ENCODE results near the gene IDNK.

DNA sequence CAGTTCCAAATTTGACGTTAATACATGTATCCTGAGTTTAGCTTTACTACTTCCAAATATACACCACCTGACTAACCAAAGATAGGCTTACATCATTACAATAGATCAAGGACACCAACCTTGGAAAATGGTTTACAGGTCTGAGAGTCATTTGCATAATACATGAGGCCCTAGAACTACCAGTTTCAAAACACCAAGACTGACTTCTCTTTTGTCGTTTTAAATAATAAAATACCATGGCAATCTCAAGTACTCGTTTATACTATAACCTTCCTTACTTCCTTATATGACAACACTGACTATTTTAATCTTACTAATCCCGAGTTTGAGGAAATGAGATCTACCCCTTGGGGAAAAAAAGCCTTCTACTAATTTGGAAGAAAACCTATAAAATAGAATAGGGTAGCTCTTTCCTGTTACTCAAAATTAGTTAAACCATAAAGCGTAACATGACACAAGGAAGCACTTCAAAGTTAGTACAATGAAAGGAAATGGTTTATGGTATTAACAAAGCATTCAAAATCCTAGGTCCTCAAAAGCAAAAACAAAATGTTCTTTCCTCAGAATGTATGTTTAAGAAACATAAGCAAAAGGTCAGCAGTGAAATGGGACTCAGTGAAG, 42.7 kb downstream of the IDNK start:
- TF ChIP-seq TCF12 (IDR thresholded peaks at IDR 0.05; ENCODE audit: low read depth, low read length) (no peak), E4F1 (IDR thresholded peaks at IDR 0.05; ENCODE audit: borderline replicate concordance, partially characterized antibody) (no peak), SREBF1 (IDR thresholded peaks at IDR 0.05; ENCODE audit: low read length) (no peak), MYC (IDR thresholded peaks at IDR 0.05; ENCODE audit: insufficient read depth, insufficient read length, insufficient replicate concordance, low read length, severe bottlenecking) (no peak), MAX (IDR thresholded peaks at IDR 0.05; ENCODE audit: low read depth, low read length) (no peak), POLR2A (IDR thresholded peaks at IDR 0.05; ENCODE audit: low read depth, low read length) (no peak), CTCF (IDR thresholded peaks at IDR 0.05 in 2 of 3, conservative IDR thresholded peaks at IDR 0.05 in 1 of 3; ENCODE audit: control insufficient read depth in 2 of 3, extremely low read depth in 1 of 3, insufficient read depth in 1 of 3, low read depth in 3 of 3, low read length in 3 of 3) (no peak), ZBTB33 (IDR thresholded peaks at IDR 0.05) (no peak), NRF1 (conservative IDR thresholded peaks at IDR 0.05; ENCODE audit: low read depth, low read length) (no peak), HDAC6 (IDR thresholded peaks at IDR 0.05; ENCODE audit: unreplicated experiment) (no peak), TCF7 (IDR thresholded peaks at IDR 0.05; ENCODE audit: borderline replicate concordance) (no peak)
